ENCODE results near the gene CERS1.

GRCh38 chr19:18899624-18900560, 3.9 kb upstream of the CERS1 start:
- no peak for TF ChIP-seq POLR2A (IDR thresholded peaks at IDR 0.05; ENCODE audit: borderline replicate concordance, extremely low read depth, insufficient read depth, insufficient read length)
- no peak for TF ChIP-seq ZNF274 (IDR thresholded peaks at IDR 0.05; ENCODE audit: low read depth, low read length)
- TF ChIP-seq JUND (IDR thresholded peaks at IDR 0.05), result no peak
- TF ChIP-seq EZH2 (IDR thresholded peaks at IDR 0.05), result no peak
- no peak for TF ChIP-seq YY1 (IDR thresholded peaks at IDR 0.05; ENCODE audit: extremely low read depth, insufficient replicate concordance, low read depth, low read length)
- TF ChIP-seq CTCF (IDR thresholded peaks at IDR 0.05 in 2 of 3, conservative IDR thresholded peaks at IDR 0.05 in 1 of 3; ENCODE audit: borderline replicate concordance in 1 of 3, insufficient read depth in 1 of 3, low read depth in 2 of 3, low read length in 2 of 3), result no peak
- no peak for TF ChIP-seq ATF3 (IDR thresholded peaks at IDR 0.05)
- TF ChIP-seq, protein P1, sequence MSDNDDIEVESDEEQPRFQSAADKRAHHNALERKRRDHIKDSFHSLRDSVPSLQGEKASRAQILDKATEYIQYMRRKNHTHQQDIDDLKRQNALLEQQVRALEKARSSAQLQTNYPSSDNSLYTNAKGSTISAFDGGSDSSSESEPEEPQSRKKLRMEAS (IDR thresholded peaks at IDR 0.05), result no peak
- TF ChIP-seq TCF7L2 (IDR thresholded peaks at IDR 0.05; ENCODE audit: borderline replicate concordance, extremely low read depth, insufficient read depth, insufficient read length), result no peak
- no peak for TF ChIP-seq REST (IDR thresholded peaks at IDR 0.05; ENCODE audit: low read depth)
- no peak for TF ChIP-seq SIN3A (IDR thresholded peaks at IDR 0.05; ENCODE audit: low read depth)
- TF ChIP-seq ELF1 (IDR thresholded peaks at IDR 0.05; ENCODE audit: borderline replicate concordance, low read depth), result no peak

Measured in HCT116 (cell line).